ACHN (cell line): ENCODE results near the gene TPSAB1.

Experiments used
- DNase-seq: peaks from one replicate; pipeline ENCODE4 v3.0.0-alpha.2; 2015
- in situ Hi-C: cut with HindIII; loops from 2 replicates; pipeline ENCODE4 v1.10.0; 2017; ENCODE audit warnings: low sequenced_read_pairs, low pct_ligation_motif_present, low pct_unique_long_range_greater_than_20kb

TPSAB1 gene

DNA sequence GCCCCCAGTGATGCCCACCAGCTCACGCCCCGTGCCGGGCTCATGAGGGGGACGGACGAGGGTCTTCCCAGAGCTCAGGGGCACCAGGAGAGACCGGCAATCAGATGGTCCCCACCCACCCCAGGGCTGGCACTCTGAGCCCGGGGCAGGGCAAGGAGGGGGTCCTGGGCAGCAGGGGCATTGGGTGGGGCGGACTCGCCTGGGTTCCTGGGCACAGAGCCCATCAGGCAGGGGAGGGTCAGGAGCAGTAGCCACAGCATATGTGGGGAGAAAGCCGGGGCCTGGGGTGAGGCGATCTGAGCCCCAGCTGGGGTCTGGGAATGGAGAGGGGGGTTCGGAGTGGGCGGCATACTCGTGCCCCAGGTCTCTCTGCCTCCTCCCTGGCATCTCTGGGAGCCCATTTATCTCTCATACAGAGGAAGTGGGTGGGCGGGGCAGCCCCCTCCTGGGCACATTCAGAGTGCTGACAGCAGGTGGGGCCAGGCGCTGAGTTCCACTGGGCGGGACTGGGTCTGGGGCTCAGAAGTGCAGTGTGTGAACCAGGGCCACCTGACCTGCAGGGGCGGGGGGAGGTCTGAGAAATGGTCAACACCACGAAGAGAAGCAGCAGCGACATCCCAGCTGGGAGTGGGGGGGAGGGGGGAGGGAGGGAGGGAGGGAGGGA lies 48.4 kb downstream of the TPSAB1 start:
- in situ Hi-C loops = loop anchor here (25.0 kb wide), 2 partner anchors 98 to 152 kb away; no protein-coding TSS in a partner anchor
- no peak for DNase-seq

DNA sequence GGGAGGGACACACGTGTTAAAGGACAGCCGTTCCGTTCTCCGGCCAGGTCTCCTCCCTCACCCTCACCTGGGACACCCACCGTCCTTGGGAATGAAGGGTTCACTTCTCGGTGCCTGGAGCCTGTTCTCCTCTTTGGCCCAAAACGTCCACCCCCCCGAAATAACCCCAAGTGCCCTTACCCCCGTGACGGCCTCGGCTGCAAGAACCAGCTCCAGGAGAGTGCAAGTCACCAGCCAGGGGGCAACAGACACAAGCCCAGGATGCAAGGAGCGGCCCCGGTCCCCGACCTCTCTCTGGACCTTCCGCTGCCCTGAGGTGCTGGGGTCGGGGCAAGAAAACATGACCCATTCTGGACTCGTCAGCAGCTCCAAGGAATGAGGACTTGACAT lies 49.0 kb downstream of the TPSAB1 start:
- in situ Hi-C loops = loop anchor here (25.0 kb wide), 2 partner anchors 98 to 152 kb away; no protein-coding TSS in a partner anchor
- DNase-seq = no peak

DNA sequence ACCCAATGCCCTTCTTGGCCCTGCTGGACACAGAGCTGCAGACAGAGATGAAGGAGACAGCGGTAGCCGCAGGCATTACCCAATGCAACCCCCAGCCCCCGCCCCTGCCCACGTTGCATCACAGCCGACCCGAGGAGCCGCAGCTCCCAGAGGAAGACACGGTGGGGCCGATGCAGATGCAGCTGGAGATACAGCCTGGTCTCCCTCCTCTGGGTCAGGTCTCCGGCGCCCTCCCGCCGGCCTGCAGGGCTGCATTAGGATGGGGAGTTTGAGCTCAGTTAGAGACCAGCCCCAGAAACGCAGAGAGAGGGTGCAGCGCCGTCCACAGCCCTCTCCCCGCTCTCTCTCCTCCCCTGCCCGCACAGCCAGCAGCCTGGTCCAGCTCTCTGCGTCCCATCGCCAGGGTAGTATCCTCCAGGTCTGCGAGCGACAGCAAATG lies 49.6 kb downstream of the TPSAB1 start:
- no peak for DNase-seq
- in situ Hi-C loops = loop anchor here (25.0 kb wide), 2 partner anchors 97 to 153 kb away; no protein-coding TSS in a partner anchor

DNA sequence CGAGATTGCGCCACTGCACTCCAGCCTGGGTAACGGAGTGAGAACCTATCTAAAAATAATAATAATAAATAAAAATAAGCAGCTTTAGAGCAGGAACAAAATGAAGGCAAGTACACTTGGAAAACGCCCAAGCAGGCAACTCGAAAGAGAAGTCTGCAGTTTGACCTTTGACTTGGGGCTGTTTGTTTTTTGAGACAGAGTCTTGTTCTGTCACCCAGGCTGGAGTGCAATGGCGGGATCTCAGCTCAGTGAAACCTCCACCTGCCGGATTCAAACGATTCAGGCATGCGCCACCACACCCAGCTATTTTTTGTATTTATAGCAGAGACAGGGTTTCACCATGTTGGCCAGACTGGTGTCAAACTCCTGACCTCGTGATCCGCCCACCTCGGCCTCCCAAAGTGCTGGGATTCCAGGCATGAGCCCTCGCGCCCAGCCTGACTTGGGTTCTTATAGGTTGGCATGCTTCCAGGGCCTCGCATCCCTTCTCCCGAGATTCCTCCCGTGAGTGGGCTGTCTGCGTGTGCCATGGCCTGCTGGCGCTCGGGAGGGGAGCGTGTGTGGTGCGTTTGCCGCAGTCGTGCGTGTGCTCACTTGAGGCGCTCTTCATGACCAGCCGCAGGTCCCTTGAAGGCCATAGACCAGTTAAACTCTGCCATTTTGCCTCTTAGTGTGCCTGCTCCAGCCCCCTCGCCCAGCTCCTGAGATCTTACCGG lies 50.5 kb downstream of the TPSAB1 start:
- DNase-seq = no peak
- in situ Hi-C loops = loop anchor here (25.0 kb wide), 2 partner anchors 96 to 154 kb away; no protein-coding TSS in a partner anchor

DNA sequence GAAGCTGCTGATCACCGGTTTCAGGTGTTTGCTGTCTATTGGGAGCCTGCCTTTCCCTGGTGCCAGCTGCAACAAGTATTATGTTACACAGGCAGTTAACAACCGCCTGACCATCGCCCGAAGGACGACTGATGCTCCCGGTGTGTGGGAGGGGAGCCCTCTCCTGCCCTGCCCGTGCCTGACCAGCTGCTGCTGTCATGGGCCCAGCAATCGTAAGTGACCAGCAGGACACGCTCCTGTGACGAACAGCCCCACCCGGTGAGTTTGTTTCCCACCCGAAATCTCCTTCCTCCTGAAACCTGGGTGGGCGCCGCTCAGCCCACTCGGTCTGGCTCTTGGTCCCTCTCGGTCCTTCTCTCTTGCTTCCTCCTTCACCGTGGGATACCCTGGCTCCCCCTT lies 51.1 kb downstream of the TPSAB1 start:
- in situ Hi-C loops = loop anchor here (25.0 kb wide), 2 partner anchors 96 to 154 kb away; no protein-coding TSS in a partner anchor
- no peak for DNase-seq
